Ovary (tissue), 9 donors: ENCODE measurements around the gene DOCK10. TPM values are rescaled to one million over a fixed set of nuclear protein-coding genes. Genes with fewer than 3 reads are reported as not detected.

ENCODE experiments used
- DNase-seq, 5 donors: peaks; one replicate each; pipeline ENCODE4 v3.0.0-alpha.2; 2019 to 2020
- H3K27ac ChIP-seq, 2 donors: fragments of 200-600 bp; one replicate each; pipeline versions ENCODE4 v1.5.1 to v1.8.0; 2019 to 2022
- H3K27me3 ChIP-seq: fragments of 200-600 bp; one replicate; pipeline ENCODE4 v1.8.0; 2022
- H3K36me3 ChIP-seq: fragments of 200-600 bp; sonication (generic); one replicate; pipeline ENCODE4 v1.5.1; 2019
- H3K4me1 ChIP-seq: one replicate; pipeline ENCODE4 v1.8.1; 2013; ENCODE audit warnings: mild to moderate bottlenecking, moderate library complexity; ENCODE audit not compliant: insufficient read depth
- H3K4me3 ChIP-seq: fragments of 200-600 bp; sonication (generic); one replicate; pipeline ENCODE4 v1.5.1; 2017
- H3K9me3 ChIP-seq, 2 donors: fragments of 200-600 bp in 1 of 2; sonication (generic) in 1 of 2; one replicate each; pipeline versions ENCODE4 v1.5.1 to v1.8.1; 2013 to 2019; ENCODE audit warnings: mild to moderate bottlenecking in 1 of 2, moderate library complexity in 1 of 2
- CTCF ChIP-seq, 3 donors: fragments of 450-650 bp in 2 of 3; fragments of 200-600 bp in 1 of 3; IDR thresholded peaks; one replicate each; pipeline versions ENCODE4 v1.5.1 to v1.8.0; 2016 to 2022; ENCODE audit warnings: antibody characterized with exemption in 3 of 3, mild to moderate bottlenecking in 1 of 3
- EP300 ChIP-seq: sonication (generic); formaldehyde crosslinking; IDR thresholded peaks from one replicate; pipeline ENCODE4 v1.6.1; 2017; ENCODE audit warnings: antibody characterized with exemption
- POLR2A ChIP-seq: fragments of 450-650 bp; IDR thresholded peaks from one replicate; pipeline ENCODE4 v1.6.1; 2017; ENCODE audit warnings: antibody characterized with exemption, mild to moderate bottlenecking, moderate library complexity
- WGBS, 3 donors: extraction: QIAGEN DNeasy Blood & Tissue Kit in 1 of 3; methylation state at CpG; one replicate each; pipeline versions ENCODE4 v1.1.5 to v1.1.7; 2013 to 2017; 5-methylcytosine and 5-hydroxymethylcytosine counted together
- intact Hi-C, 4 donors: fragments of 100-400 bp; cut with DNase I; formaldehyde crosslinking; loops; one replicate each; pipeline versions ENCODE4 v1.11.0 to v1.15.1; 2022 to 2023
- polyA plus RNA-seq, 2 donors: library from polyadenylated mRNA; stranded (reverse); fragments of 200-250 nt in 1 of 2; fragments of 350-450 nt in 1 of 2; fragmentation: Illumina TruSeq in 1 of 2; extraction: RNeasy Lipid Tissue Mini Kit (QIAGEN cat#74804) in 1 of 2; gene quantifications; one replicate each; pipeline ENCODE4 v1.2.3, GENCODE V29; 2013 to 2014
- total RNA-seq, 7 donors: library from RNA; depleted of rRNA in 2 of 7; stranded (reverse); fragments of >200 nt in 2 of 7; fragmentation: NEBNext Ultra II Directional in 3 of 7; extraction: Animal tissue kit (Norgen Biotek cat#: 25700) in 3 of 7; gene quantifications; one replicate each; pipeline versions ENCODE4 v1.1.0 to v1.2.4, GENCODE V29; 2016 to 2023
- donor health status: DM: no; HTN: no; CAD: no; lungs with moderate emphysema.
- donor health status: DM: no; HTN: no; CAD: no.
- donor health status: Bipolar disorder and iron deficiency.
- donor health status: DM: yes; HTN: yes; CAD: no.
- donor health status: DM: no; HTN: no; CAD: no.
- donor health status: DM: yes; HTN: yes; CAD: no.

Gene DOCK10
- total and polyA plus RNA-seq, 9 donors, result 15.3 to 42.5 (median 31.2) TPM

GRCh38 chr2:224786848-224787247 lies 255.4 kb downstream of the DOCK10 start:
- intact Hi-C loops, result loop anchor here in 1 of 4 donors (10.0 kb wide), 1 partner anchor 218 kb away; no protein-coding TSS in a partner anchor
- 92 to 97% (median 96%) methylated on average over 7 of the region's 7 CpGs for WGBS, 3 donors
- Histone ChIP-seq H3K4me3 (no peak overlapping the region), H3K36me3 (no peaks in the 10 kb centered on the region), H3K9me3 (no peaks in the 10 kb centered on the region), H3K27ac (no peak overlapping the region), H3K4me1 (no peaks in the 10 kb centered on the region), H3K27me3 (peaks cover 2% of the 10 kb centered on the region)
- TF ChIP-seq EP300 (no peak), POLR2A (no peak)
- no peak for DNase-seq

- Histone ChIP-seq H3K4me3 (no peak overlapping the region), H3K36me3 (no peaks in the 10 kb centered on the region), H3K27ac (no peak overlapping the region), H3K9me3 (no peaks in the 10 kb centered on the region), H3K27me3 (no peaks in the 10 kb centered on the region), H3K4me1 (no peaks in the 10 kb centered on the region)
- TF ChIP-seq CTCF (IDR thresholded peaks at IDR 0.05), result no peak
- no peak for DNase-seq
- intact Hi-C loops, result loop anchor here in 1 of 4 donors (10.0 kb wide), 1 partner anchor 223 kb away; no protein-coding TSS in a partner anchor
These were observed 260.9 kb downstream of the DOCK10 start for GRCh38 chr2:224781400-224781799.

- H3K9me3 ChIP-seq, result no peaks in the 10 kb centered on the region
- 87 to 95% (median 91%) methylated on average over 7 of the region's 7 CpGs for WGBS, 3 donors
- intact Hi-C loops, result loop anchor here in 1 of 4 donors (10.0 kb wide), 1 partner anchor 224 kb away; no protein-coding TSS in a partner anchor
- H3K27me3 ChIP-seq, result no peaks in the 10 kb centered on the region
- no peaks in the 10 kb centered on the region for H3K4me1 ChIP-seq
- H3K27ac ChIP-seq, result no peak overlapping the region
- H3K4me3 ChIP-seq, result no peak overlapping the region
- DNase-seq, result no peak
- no peaks in the 10 kb centered on the region for H3K36me3 ChIP-seq
- TF ChIP-seq EP300 (no peak), CTCF (IDR thresholded peaks at IDR 0.05) (no peak), POLR2A (no peak)
These were observed 261.4 kb downstream of the DOCK10 start for GRCh38 chr2:224780823-224781222.

- Histone ChIP-seq H3K36me3 (no peaks in the 10 kb centered on the region), H3K4me3 (no peak overlapping the region), H3K9me3 (no peaks in the 10 kb centered on the region), H3K27me3 (no peaks in the 10 kb centered on the region), H3K4me1 (no peaks in the 10 kb centered on the region), H3K27ac (no peak overlapping the region)
- intact Hi-C loops, result loop anchor here in 1 of 4 donors (10.0 kb wide), 1 partner anchor 225 kb away; no protein-coding TSS in a partner anchor
- 54 to 61% (median 60%) methylated on average over 2 of the region's 2 CpGs for WGBS, 3 donors
- no peak for DNase-seq
- TF ChIP-seq CTCF (IDR thresholded peaks at IDR 0.05) (no peak), POLR2A (no peak), EP300 (no peak)
These were observed 262.2 kb downstream of the DOCK10 start for GRCh38 chr2:224780106-224780505.

- intact Hi-C loops, result loop anchor here in 1 of 4 donors (10.0 kb wide), 1 partner anchor 424 kb away; no protein-coding TSS in a partner anchor
- H3K36me3 ChIP-seq, result no peaks in the 10 kb centered on the region
- no peak overlapping the region for H3K4me3 ChIP-seq
- no peaks in the 10 kb centered on the region for H3K4me1 ChIP-seq
- no peak overlapping the region for H3K27ac ChIP-seq
- TF ChIP-seq EP300 (no peak), CTCF (IDR thresholded peaks at IDR 0.05) (peak; percentile 26 to 57 (median 49))
- WGBS, 3 donors, result 32 to 37% (median 34%) methylated on average over 3 of the region's 3 CpGs
- no peaks in the 10 kb centered on the region for H3K27me3 ChIP-seq
- DNase-seq, result peak in 3 of 5 donors; percentile 26 to 59 (median 27)
- H3K9me3 ChIP-seq, result no peaks in the 10 kb centered on the region
These were observed 263.8 kb downstream of the DOCK10 start for GRCh38 chr2:224778474-224778877.
